HCT116 (cell line): ENCODE results near the gene CDKN2B-AS1. TPM values are rescaled to one million over a fixed set of nuclear protein-coding genes. Genes with fewer than 3 reads are reported as not detected.
"Not testable (repeated sequence)": the region's sequence is repeated elsewhere in the genome, so short reads cannot be mapped to it uniquely, and the experiment has no call there.

Source experiments
- ATAC-seq: fragments of 200-7000 bp; cut with Tn5 transposase; 2 replicates; pipeline ENCODE4 v1.9.1; 2020; ENCODE audit warnings: mild to moderate bottlenecking, moderate library complexity
- BruUV-seq: library from RNA; stranded (reverse); fragments of 400-500 nt; replicated peaks from 2 replicates; lab custom pipeline; 2021; lab: Mats Ljungman, UMichigan
- CTCF ChIA-PET: fragments of 300-600 bp; sonication (Branson Sonifier 250); formaldehyde crosslinking; loops from one replicate; lab custom pipeline; 2021; ENCODE audit warnings: antibody characterized with exemption; lab: Charles Lee
- POLR2A ChIA-PET: fragments of 300-600, 350-600 bp; sonication (Branson Sonifier 250); formaldehyde crosslinking; loops from one replicate; lab custom pipeline; 2021; ENCODE audit warnings: antibody characterized with exemption; lab: Charles Lee
- RAD21 ChIA-PET, 2 experiments: fragments of 300-600 bp; sonication (Branson Sonifier 250); formaldehyde crosslinking; loops; one replicate each; lab custom pipeline; 2023; ENCODE audit warnings: low total read pairs in 2 of 2; ENCODE audit not compliant: uncharacterized antibody in 2 of 2, unreplicated experiment in 2 of 2, low non-redundant PET in 1 of 2; lab: Charles Lee
- DNase-seq: peaks from one replicate; pipeline ENCODE4 v3.0.0-alpha.2; 2010; ENCODE audit warnings: low read depth, low spot score
- H2AFZ ChIP-seq: fragments of 200-600 bp; shearing (Covaris generic), sonication (generic); 2 replicates; pipeline ENCODE4 v1.6.1; 2017; ENCODE audit warnings: low read depth, mixed run types, mixed read lengths, antibody characterized with exemption, low read length; ENCODE audit not compliant: poor library complexity, severe bottlenecking
- H3K27ac ChIP-seq: 2 replicates; pipeline ENCODE4 v1.5.1; 2012; ENCODE audit warnings: low read depth, low read length
- H3K27me3 ChIP-seq: fragments of 200-600 bp; sonication (generic); 2 replicates; pipeline ENCODE4 v1.6.1; 2016; ENCODE audit warnings: mixed run types, low read length, mixed read lengths; ENCODE audit not compliant: insufficient read depth
- H3K36me3 ChIP-seq, 2 experiments: fragments of 200-500 bp in 1 of 2; fragments of 200-600 bp in 1 of 2; sonication (Bioruptor generic) in 1 of 2; sonication (generic) in 1 of 2; 2 replicates each; pipeline versions ENCODE4 v1.5.1 to v1.6.1; 2014 to 2016; ENCODE audit warnings: low read length in 2 of 2, inconsistent platforms in 1 of 2, mixed read lengths in 1 of 2, mixed run types in 1 of 2; ENCODE audit not compliant: insufficient read depth in 2 of 2, control insufficient read depth in 1 of 2
- H3K4me1 ChIP-seq, 2 experiments: fragments of 200-600 bp in 1 of 2; sonication (generic) in 1 of 2; 2 replicates each; pipeline versions ENCODE4 v1.5.1 to v1.6.1; 2012 to 2017; ENCODE audit warnings: low read length in 2 of 2, inconsistent platforms in 1 of 2, mild to moderate bottlenecking in 1 of 2, mixed read lengths in 1 of 2, mixed run types in 1 of 2, moderate library complexity in 1 of 2; ENCODE audit not compliant: insufficient read depth in 2 of 2, control insufficient read depth in 1 of 2
- H3K4me2 ChIP-seq: fragments of 200-600 bp; sonication (generic); 2 replicates; pipeline ENCODE4 v1.6.1; 2017; ENCODE audit warnings: mixed run types, low read length, mixed read lengths
- H3K4me3 ChIP-seq, 2 experiments: fragments of 200-600 bp in 1 of 2; sonication (generic) in 1 of 2; replicated peaks in 1 of 2; 2 replicates each; pipeline ENCODE4 v1.5.1; 2011 to 2016; ENCODE audit warnings: low read length in 2 of 2, control low read depth in 1 of 2, low read depth in 1 of 2, mild to moderate bottlenecking in 1 of 2, mixed read lengths in 1 of 2, mixed run types in 1 of 2
- H3K79me2 ChIP-seq: fragments of 200-600 bp; sonication (generic); 2 replicates; pipeline ENCODE4 v1.6.1; 2017; ENCODE audit warnings: mild to moderate bottlenecking, mixed run types, low read length, moderate library complexity, mixed read lengths; ENCODE audit not compliant: insufficient read depth
- H3K9ac ChIP-seq: fragments of 200-600 bp; sonication (generic); 2 replicates; pipeline ENCODE4 v1.6.1; 2016; ENCODE audit warnings: low read length, mixed read lengths
- H3K9me2 ChIP-seq: fragments of 200-600 bp; sonication (generic), shearing (Covaris generic); 2 replicates; pipeline ENCODE4 v1.6.1; 2017; ENCODE audit warnings: mixed run types, mild to moderate bottlenecking, moderate library complexity; ENCODE audit not compliant: insufficient read depth
- H3K9me3 ChIP-seq, 2 experiments: fragments of 200-500 bp in 1 of 2; fragments of 200-600 bp in 1 of 2; sonication (Bioruptor generic) in 1 of 2; sonication (generic) in 1 of 2; 2 replicates each; pipeline ENCODE4 v1.6.1; 2014 to 2017; ENCODE audit warnings: low read length in 2 of 2, mixed read lengths in 2 of 2, inconsistent platforms in 1 of 2, low read depth in 1 of 2, mild to moderate bottlenecking in 1 of 2, mixed run types in 1 of 2, moderate library complexity in 1 of 2; ENCODE audit not compliant: control insufficient read depth in 1 of 2, insufficient read depth in 1 of 2
- H4K20me1 ChIP-seq: fragments of 200-600 bp; sonication (generic), shearing (Covaris generic); 2 replicates; pipeline ENCODE4 v1.6.1; 2017; ENCODE audit warnings: mixed run types, mild to moderate bottlenecking, moderate library complexity; ENCODE audit not compliant: insufficient read depth
- CBX3 ChIP-seq: IDR thresholded peaks from 2 replicates; pipeline ENCODE4 v1.6.1; 2012; ENCODE audit warnings: low read depth
- EGR1 ChIP-seq: IDR thresholded peaks from 2 replicates; pipeline ENCODE4 v1.6.1; 2012; ENCODE audit warnings: low read depth
- ELF1 ChIP-seq: IDR thresholded peaks from 2 replicates; pipeline ENCODE4 v1.6.1; 2012; ENCODE audit warnings: low read depth, borderline replicate concordance
- EZH2 ChIP-seq: fragments of 200-600 bp; sonication (generic); IDR thresholded peaks from 2 replicates; pipeline ENCODE4 v1.6.1; 2017; ENCODE audit warnings: antibody characterized with exemption, mixed run types
- EZH2phosphoT487 ChIP-seq: fragments of 200-600 bp; IDR thresholded peaks from 2 replicates; pipeline ENCODE4 v1.6.1; 2018; ENCODE audit warnings: antibody characterized with exemption, borderline replicate concordance
- FOSL1 ChIP-seq: IDR thresholded peaks from 2 replicates; pipeline ENCODE4 v1.6.1; 2012; ENCODE audit warnings: low read depth
- MAX ChIP-seq: IDR thresholded peaks from 2 replicates; pipeline ENCODE4 v1.6.1; 2012
- POLR2AphosphoS5 ChIP-seq: IDR thresholded peaks from 2 replicates; pipeline ENCODE4 v1.6.1; 2011; ENCODE audit warnings: mild to moderate bottlenecking, low read depth, low read length, moderate library complexity
- RAD21 ChIP-seq: IDR thresholded peaks from 2 replicates; pipeline ENCODE4 v1.6.1; 2012; ENCODE audit warnings: low read depth, mild to moderate bottlenecking
- REST ChIP-seq: IDR thresholded peaks from 2 replicates; pipeline ENCODE4 v1.6.1; 2012; ENCODE audit warnings: low read depth
- SIN3A ChIP-seq: IDR thresholded peaks from 2 replicates; pipeline ENCODE4 v1.6.1; 2012; ENCODE audit warnings: low read depth
- SP1 ChIP-seq: IDR thresholded peaks from 2 replicates; pipeline ENCODE4 v1.6.1; 2012; ENCODE audit warnings: low read depth
- SRF ChIP-seq: IDR thresholded peaks from 2 replicates; pipeline ENCODE4 v1.6.1; 2012; ENCODE audit warnings: low read depth
- YY1 ChIP-seq: IDR thresholded peaks from 2 replicates; pipeline ENCODE4 v1.6.1; 2011; ENCODE audit warnings: low read length, low read depth, moderate library complexity, mild to moderate bottlenecking; ENCODE audit not compliant: insufficient replicate concordance; ENCODE audit errors: extremely low read depth
- ZFX ChIP-seq: fragments of 450-650 bp; IDR thresholded peaks from 2 replicates; pipeline ENCODE4 v1.6.1; 2017
- ZNF274 ChIP-seq: fragments of 200-500 bp; sonication (Bioruptor generic); IDR thresholded peaks from 2 replicates; pipeline ENCODE4 v1.6.1; 2014; ENCODE audit warnings: mild to moderate bottlenecking, low read depth, low read length, inconsistent platforms
- intact Hi-C: fragments of 100-400 bp; cut with micrococcal nuclease; formaldehyde crosslinking; loops from 2 replicates; pipeline ENCODE4 v1.10.0; 2022
- total RNA-seq: library from RNA; stranded (reverse); gene quantifications from one replicate; pipeline ENCODE4 v1.2.1, GENCODE V29; 2021; ENCODE audit not compliant: unreplicated experiment

Gene CDKN2B-AS1
- total RNA-seq, 1 experiment from 2014 or later, result 1.7 TPM

- H3K9me2 ChIP-seq, POLR2A ChIA-PET, intact Hi-C loops, H3K4me3 ChIP-seq, H3K79me2 ChIP-seq, H3K4me1 ChIP-seq, RAD21 ChIA-PET, CTCF ChIA-PET, H3K36me3 ChIP-seq, H3K9ac ChIP-seq, H3K9me3 ChIP-seq, H3K27me3 ChIP-seq, H2AFZ ChIP-seq, BruUV-seq, DNase-seq, H4K20me1 ChIP-seq, H3K4me2 ChIP-seq, ATAC-seq, H3K27ac ChIP-seq: not testable (repeated sequence)
Observed at GRCh38 chr9:22057972-22058371, 63.4 kb downstream of the CDKN2B-AS1 start.

GRCh38 chr9:22060831-22061383 lies 66.3 kb downstream of the CDKN2B-AS1 start:
- CTCF ChIA-PET, result no interaction called here
- Histone ChIP-seq H3K27ac (no peak overlapping the region), H2AFZ (no peak overlapping the region), H3K9ac (no peak overlapping the region), H3K27me3 (no peaks in the 10 kb centered on the region), H3K9me3 (no peaks in the 10 kb centered on the region), H3K4me2 (no peak overlapping the region), H3K4me3 (no peak overlapping the region), H3K9me2 (no peaks in the 10 kb centered on the region), H3K4me1 (no peaks in the 10 kb centered on the region), H3K79me2 (no peaks in the 10 kb centered on the region), H4K20me1 (no peaks in the 10 kb centered on the region), H3K36me3 (no peaks in the 10 kb centered on the region)
- TF ChIP-seq CBX3 (no peak), SP1 (no peak), POLR2AphosphoS5 (no peak), REST (no peak), FOSL1 (no peak), SRF (no peak), EGR1 (no peak), ZNF274 (no peak), EZH2phosphoT487 (no peak), YY1 (no peak), MAX (no peak), ELF1 (no peak), EZH2 (no peak), RAD21 (no peak), SIN3A (no peak), ZFX (no peak)
- ATAC-seq (no peak), DNase-seq (no peak)
- RAD21 ChIA-PET, result no interaction called here
- intact Hi-C loops, result no loop called here
- BruUV-seq, result no TSS peak
- POLR2A ChIA-PET, result no interaction called here
